Loucy (cell line): ENCODE measurements around the gene HELLS.

ENCODE experiments used
- H2AFZ ChIP-seq: fragments of 200-600 bp; sonication (generic); 2 replicates; pipeline ENCODE4 v1.6.0; 2016; ENCODE audit warnings: antibody characterized with exemption, mild to moderate bottlenecking, low read length, moderate library complexity
- H3F3A ChIP-seq: fragments of 200-600 bp; 2 replicates; pipeline ENCODE4 v1.6.0; 2016; ENCODE audit warnings: antibody characterized with exemption, low read depth, mild to moderate bottlenecking
- H3K27me3 ChIP-seq: fragments of 200-600 bp; sonication (generic); 2 replicates; pipeline ENCODE4 v1.6.1; 2014; ENCODE audit warnings: low read length, mild to moderate bottlenecking; ENCODE audit not compliant: insufficient read depth, poor library complexity, severe bottlenecking
- H3K36me3 ChIP-seq: fragments of 200-600 bp; sonication (generic); 2 replicates; pipeline ENCODE4 v1.6.1; 2016; ENCODE audit warnings: low read length; ENCODE audit not compliant: insufficient read depth
- H3K4me1 ChIP-seq: fragments of 200-600 bp; sonication (generic); 2 replicates; pipeline ENCODE4 v1.5.1; 2014; ENCODE audit warnings: low read length, mild to moderate bottlenecking; ENCODE audit not compliant: insufficient read depth, poor library complexity, severe bottlenecking
- H3K4me2 ChIP-seq: fragments of 200-600 bp; sonication (generic); 2 replicates; pipeline ENCODE4 v1.6.0; 2014; ENCODE audit warnings: antibody characterized with exemption, low read length, low read depth, mild to moderate bottlenecking; ENCODE audit not compliant: poor library complexity, severe bottlenecking
- H3K4me3 ChIP-seq: fragments of 200-600 bp; sonication (generic); 2 replicates; pipeline ENCODE4 v1.5.1; 2014; ENCODE audit warnings: low read length, mild to moderate bottlenecking, mixed read lengths; ENCODE audit not compliant: poor library complexity, severe bottlenecking
- H3K79me2 ChIP-seq: fragments of 200-600 bp; sonication (generic); 2 replicates; pipeline ENCODE4 v1.6.1; 2014; ENCODE audit warnings: low read length; ENCODE audit not compliant: insufficient read depth
- H3K9ac ChIP-seq: fragments of 200-600 bp; sonication (generic); 2 replicates; pipeline ENCODE4 v1.6.0; 2014; ENCODE audit warnings: mild to moderate bottlenecking, low read depth, low read length, moderate library complexity; ENCODE audit not compliant: poor library complexity, severe bottlenecking
- H3K9me2 ChIP-seq: fragments of 200-600 bp; sonication (generic); replicated peaks from 2 replicates; pipeline ENCODE4 v1.6.1; 2016; ENCODE audit warnings: low read depth, low read length, mixed read lengths
- H3K9me3 ChIP-seq: fragments of 200-600 bp; sonication (generic); 2 replicates; pipeline ENCODE4 v1.6.1; 2014; ENCODE audit warnings: mild to moderate bottlenecking, antibody characterized with exemption, low read length, low read depth; ENCODE audit not compliant: insufficient read depth
- H4K20me1 ChIP-seq: fragments of 200-600 bp; sonication (generic); 2 replicates; pipeline ENCODE4 v1.6.0; 2014; ENCODE audit warnings: antibody characterized with exemption, low read length, mild to moderate bottlenecking; ENCODE audit not compliant: insufficient read depth, poor library complexity, severe bottlenecking
- EZH2phosphoT487 ChIP-seq: fragments of 200-600 bp; IDR thresholded peaks from 2 replicates; pipeline ENCODE4 v1.6.1; 2018; ENCODE audit warnings: antibody characterized with exemption, mild to moderate bottlenecking, moderate library complexity, borderline replicate concordance
- TF ChIP-seq, protein P1 (sequence below): fragments of 200-600 bp; sonication (generic); conservative IDR thresholded peaks from 2 replicates; pipeline ENCODE4 v1.5.1; 2014; ENCODE audit warnings: mild to moderate bottlenecking, antibody characterized with exemption, low read length

The HELLS gene

DNA sequence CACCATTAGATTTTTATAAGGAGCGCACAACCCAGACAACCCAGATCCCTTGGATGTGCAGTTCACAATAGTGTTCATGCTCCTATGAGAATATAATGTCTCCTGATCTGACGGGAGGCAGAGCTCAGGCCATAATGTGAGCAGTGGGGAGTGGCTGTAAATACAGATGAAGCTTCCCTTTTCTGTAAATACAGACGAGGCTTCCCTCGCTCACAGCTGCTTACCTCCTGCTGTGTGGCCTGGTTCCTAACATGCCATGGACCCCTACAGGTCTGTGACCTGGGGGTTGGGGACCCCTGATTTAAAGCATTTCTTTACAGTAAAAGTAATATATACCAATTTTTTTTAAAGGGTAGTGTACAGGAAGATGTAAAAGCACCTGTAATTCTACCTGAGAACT lies 33.2 kb downstream of the HELLS start:
- no peak overlapping the region for H3K4me2 ChIP-seq
- H3K36me3 ChIP-seq = peaks cover 41% of the 10 kb centered on the region
- H3K27me3 ChIP-seq = no peaks in the 10 kb centered on the region
- H2AFZ ChIP-seq = no peak overlapping the region
- no peaks in the 10 kb centered on the region for H3K4me1 ChIP-seq
- no peak overlapping the region for H3K4me3 ChIP-seq
- no peaks in the 10 kb centered on the region for H3K9me3 ChIP-seq
- H3F3A ChIP-seq = no peaks in the 10 kb centered on the region
- no peak overlapping the region for H3K9ac ChIP-seq
- no peak for TF ChIP-seq EZH2phosphoT487
- TF ChIP-seq, protein P1, sequence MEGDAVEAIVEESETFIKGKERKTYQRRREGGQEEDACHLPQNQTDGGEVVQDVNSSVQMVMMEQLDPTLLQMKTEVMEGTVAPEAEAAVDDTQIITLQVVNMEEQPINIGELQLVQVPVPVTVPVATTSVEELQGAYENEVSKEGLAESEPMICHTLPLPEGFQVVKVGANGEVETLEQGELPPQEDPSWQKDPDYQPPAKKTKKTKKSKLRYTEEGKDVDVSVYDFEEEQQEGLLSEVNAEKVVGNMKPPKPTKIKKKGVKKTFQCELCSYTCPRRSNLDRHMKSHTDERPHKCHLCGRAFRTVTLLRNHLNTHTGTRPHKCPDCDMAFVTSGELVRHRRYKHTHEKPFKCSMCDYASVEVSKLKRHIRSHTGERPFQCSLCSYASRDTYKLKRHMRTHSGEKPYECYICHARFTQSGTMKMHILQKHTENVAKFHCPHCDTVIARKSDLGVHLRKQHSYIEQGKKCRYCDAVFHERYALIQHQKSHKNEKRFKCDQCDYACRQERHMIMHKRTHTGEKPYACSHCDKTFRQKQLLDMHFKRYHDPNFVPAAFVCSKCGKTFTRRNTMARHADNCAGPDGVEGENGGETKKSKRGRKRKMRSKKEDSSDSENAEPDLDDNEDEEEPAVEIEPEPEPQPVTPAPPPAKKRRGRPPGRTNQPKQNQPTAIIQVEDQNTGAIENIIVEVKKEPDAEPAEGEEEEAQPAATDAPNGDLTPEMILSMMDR = no peak
- H3K9me2 ChIP-seq = no peaks in the 10 kb centered on the region
- H3K79me2 ChIP-seq = no peaks in the 10 kb centered on the region
- H4K20me1 ChIP-seq = no peaks in the 10 kb centered on the region

DNA sequence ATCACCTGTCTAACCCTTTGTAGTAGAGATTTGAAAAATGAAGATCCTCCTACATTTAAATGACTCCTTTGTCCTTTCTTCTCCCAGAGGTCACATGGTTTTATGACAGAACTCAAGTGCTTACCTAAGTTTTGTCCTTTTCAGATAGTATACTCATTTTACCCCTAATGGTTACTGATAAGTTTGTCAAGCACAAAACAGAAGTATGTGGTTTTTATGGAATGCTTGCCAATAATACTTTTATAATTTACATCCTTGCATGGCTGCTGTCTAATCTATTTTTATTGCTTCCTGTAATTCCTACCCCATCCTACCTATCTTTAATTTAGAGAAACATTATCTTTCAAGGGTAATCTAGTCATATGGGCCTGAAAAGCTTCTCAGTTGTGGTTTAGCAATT lies 37.5 kb downstream of the HELLS start:
- H3F3A ChIP-seq = no peaks in the 10 kb centered on the region
- peaks cover 41% of the 10 kb centered on the region for H3K36me3 ChIP-seq
- H4K20me1 ChIP-seq = no peaks in the 10 kb centered on the region
- H3K27me3 ChIP-seq = peaks cover 3% of the 10 kb centered on the region
- no peak overlapping the region for H3K9ac ChIP-seq
- H3K9me2 ChIP-seq = no peaks in the 10 kb centered on the region
- no peak overlapping the region for H3K4me3 ChIP-seq
- no peak overlapping the region for H3K4me2 ChIP-seq
- no peaks in the 10 kb centered on the region for H3K79me2 ChIP-seq
- no peaks in the 10 kb centered on the region for H3K9me3 ChIP-seq
- H3K4me1 ChIP-seq = no peaks in the 10 kb centered on the region
- TF ChIP-seq, protein P1 = no peak
- TF ChIP-seq EZH2phosphoT487 = no peak
- H2AFZ ChIP-seq = no peak overlapping the region

DNA sequence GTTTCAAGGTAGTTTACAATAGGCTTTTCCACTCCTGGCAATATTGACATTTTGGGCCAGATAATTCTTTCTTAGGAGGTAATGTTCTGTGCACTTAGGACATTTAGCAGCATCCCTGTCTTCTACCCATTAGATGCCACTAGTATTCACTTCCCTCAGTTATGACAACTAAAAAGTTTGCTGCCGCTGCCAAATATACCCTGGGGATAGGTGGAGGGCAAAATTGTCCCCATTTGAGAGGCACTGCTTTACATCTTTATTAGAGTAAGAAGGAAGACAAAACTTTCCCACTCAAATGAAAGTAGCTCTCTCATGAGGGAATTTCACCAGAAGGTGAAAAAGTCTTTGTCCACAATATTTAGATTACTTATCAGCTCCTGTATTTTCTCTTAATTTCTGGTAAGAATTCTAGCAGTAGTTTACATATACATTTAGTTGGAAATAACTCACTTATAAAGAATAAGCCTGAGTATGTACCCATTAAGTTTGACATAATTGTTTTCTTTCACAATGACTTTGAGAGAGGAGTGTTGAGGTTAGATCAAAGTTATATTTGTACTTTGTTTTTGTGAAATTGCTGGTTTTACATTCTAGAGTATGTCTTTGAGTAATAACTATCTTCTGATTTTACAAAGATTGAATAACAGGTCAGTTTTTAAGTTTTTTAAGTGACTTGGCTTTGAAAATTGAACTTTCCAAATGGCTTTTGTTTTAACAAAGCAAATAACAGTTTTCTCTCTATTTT lies 46.0 kb downstream of the HELLS start:
- Histone ChIP-seq H3K4me2 (no peak overlapping the region), H3K79me2 (no peaks in the 10 kb centered on the region), H3K4me1 (no peaks in the 10 kb centered on the region), H3K4me3 (no peak overlapping the region), H3K9me2 (no peaks in the 10 kb centered on the region), H3K27me3 (no peaks in the 10 kb centered on the region), H3K9me3 (no peaks in the 10 kb centered on the region), H3F3A (no peaks in the 10 kb centered on the region), H2AFZ (no peak overlapping the region), H4K20me1 (no peaks in the 10 kb centered on the region), H3K9ac (no peak overlapping the region), H3K36me3 (peaks cover 82% of the 10 kb centered on the region)
- TF ChIP-seq, protein P1 = no peak
- TF ChIP-seq EZH2phosphoT487 = no peak
